ENCODE data around the gene RMDN2. TPM values are rescaled to one million over a fixed set of nuclear protein-coding genes. Genes with fewer than 3 reads are reported as not detected.

RMDN2 gene
- total RNA-seq, 1 experiment from 2014 or later, result 3.0 TPM

- TF ChIP-seq, protein P1, sequence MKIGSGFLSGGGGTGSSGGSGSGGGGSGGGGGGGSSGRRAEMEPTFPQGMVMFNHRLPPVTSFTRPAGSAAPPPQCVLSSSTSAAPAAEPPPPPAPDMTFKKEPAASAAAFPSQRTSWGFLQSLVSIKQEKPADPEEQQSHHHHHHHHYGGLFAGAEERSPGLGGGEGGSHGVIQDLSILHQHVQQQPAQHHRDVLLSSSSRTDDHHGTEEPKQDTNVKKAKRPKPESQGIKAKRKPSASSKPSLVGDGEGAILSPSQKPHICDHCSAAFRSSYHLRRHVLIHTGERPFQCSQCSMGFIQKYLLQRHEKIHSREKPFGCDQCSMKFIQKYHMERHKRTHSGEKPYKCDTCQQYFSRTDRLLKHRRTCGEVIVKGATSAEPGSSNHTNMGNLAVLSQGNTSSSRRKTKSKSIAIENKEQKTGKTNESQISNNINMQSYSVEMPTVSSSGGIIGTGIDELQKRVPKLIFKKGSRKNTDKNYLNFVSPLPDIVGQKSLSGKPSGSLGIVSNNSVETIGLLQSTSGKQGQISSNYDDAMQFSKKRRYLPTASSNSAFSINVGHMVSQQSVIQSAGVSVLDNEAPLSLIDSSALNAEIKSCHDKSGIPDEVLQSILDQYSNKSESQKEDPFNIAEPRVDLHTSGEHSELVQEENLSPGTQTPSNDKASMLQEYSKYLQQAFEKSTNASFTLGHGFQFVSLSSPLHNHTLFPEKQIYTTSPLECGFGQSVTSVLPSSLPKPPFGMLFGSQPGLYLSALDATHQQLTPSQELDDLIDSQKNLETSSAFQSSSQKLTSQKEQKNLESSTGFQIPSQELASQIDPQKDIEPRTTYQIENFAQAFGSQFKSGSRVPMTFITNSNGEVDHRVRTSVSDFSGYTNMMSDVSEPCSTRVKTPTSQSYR (CRISPR knock-in tag; IDR thresholded peaks at IDR 0.05), result no peak
- no peak for TF ChIP-seq NR2C2 (CRISPR knock-in tag; IDR thresholded peaks at IDR 0.05)
Observed at GRCh38 chr2:37973615-37974353, 48.7 kb downstream of the RMDN2 start (continued).

DNA sequence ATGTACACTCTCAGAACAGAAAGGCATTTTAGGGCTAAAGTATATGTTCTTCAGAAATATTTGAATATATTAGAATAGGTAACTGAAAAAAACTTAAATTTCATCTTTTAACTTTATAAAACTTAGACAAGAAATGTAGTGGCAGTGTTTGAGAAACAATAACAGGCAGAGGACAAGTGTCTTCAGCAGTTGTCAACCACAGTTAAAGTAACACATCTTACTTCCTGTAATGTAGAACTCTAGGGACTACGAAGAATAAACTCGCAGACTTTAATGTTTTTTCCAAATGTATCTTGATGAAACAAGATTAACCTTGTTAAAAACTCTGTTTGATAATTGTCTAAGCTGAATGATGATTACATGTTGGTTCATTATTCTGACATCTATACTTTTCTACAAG is 50.7 kb downstream of the RMDN2 start:
- Mint-ChIP-seq H3K36me3 (peaks cover 17% of the 10 kb centered on the region), H3K27ac (no peak overlapping the region), H3K27me3 (ENCODE audit: low read depth) (no peaks in the 10 kb centered on the region), H3K9me3 (peaks cover 10% of the 10 kb centered on the region), H3K4me3 (no peak overlapping the region), H3K4me1 (peaks cover 14% of the 10 kb centered on the region)
- TF ChIP-seq, protein P1 (CRISPR knock-in tag; IDR thresholded peaks at IDR 0.05), result no peak
- no peak for TF ChIP-seq ELF4 (CRISPR knock-in tag; IDR thresholded peaks at IDR 0.05; ENCODE audit: low read depth)
- ATAC-seq (no peak), DNase-seq (ENCODE audit: low spot score) (no peak)
- ChIA-PET POLR2A (no interaction called here), CTCF (no interaction called here)

DNA sequence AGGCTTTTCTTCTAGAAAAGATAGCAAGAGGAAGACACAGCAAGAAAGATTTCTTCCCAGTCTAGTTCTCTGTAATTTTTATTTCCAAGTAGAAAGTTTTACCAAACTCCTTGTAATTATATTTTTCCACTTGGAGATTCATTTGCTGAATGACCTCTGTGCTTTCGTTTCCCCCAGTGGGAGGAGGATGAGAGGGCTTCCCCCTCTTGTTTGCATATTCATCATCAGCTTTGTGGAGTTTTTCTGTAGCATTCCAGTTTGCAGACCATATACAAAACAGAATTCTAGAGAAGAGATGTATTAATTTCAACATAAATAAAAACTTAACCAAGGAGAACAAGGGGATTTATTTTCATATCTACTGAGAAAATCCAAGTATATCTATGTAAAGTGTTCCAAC is 51.3 kb downstream of the RMDN2 start:
- Mint-ChIP-seq H3K36me3 (peaks cover 17% of the 10 kb centered on the region), H3K9me3 (peaks cover 10% of the 10 kb centered on the region), H3K4me1 (peaks cover 14% of the 10 kb centered on the region), H3K4me3 (no peak overlapping the region), H3K27me3 (ENCODE audit: low read depth) (no peaks in the 10 kb centered on the region), H3K27ac (0 out of 2 replicates have a peak overlapping the region, but pooled peaks have one; percentile 19)
- TF ChIP-seq, protein P2, sequence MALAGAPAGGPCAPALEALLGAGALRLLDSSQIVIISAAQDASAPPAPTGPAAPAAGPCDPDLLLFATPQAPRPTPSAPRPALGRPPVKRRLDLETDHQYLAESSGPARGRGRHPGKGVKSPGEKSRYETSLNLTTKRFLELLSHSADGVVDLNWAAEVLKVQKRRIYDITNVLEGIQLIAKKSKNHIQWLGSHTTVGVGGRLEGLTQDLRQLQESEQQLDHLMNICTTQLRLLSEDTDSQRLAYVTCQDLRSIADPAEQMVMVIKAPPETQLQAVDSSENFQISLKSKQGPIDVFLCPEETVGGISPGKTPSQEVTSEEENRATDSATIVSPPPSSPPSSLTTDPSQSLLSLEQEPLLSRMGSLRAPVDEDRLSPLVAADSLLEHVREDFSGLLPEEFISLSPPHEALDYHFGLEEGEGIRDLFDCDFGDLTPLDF (CRISPR knock-in tag; IDR thresholded peaks at IDR 0.05), result no peak
- no peak for TF ChIP-seq GABPB1 (CRISPR knock-in tag; IDR thresholded peaks at IDR 0.05)
- no peak for TF ChIP-seq ZNF416 (CRISPR knock-in tag; IDR thresholded peaks at IDR 0.05)
- no peak for TF ChIP-seq FOXP4 (CRISPR knock-in tag; IDR thresholded peaks at IDR 0.05)
- TF ChIP-seq ZNF425 (CRISPR knock-in tag; conservative IDR thresholded peaks at IDR 0.05), result no peak
- TF ChIP-seq TEAD4 (CRISPR knock-in tag; IDR thresholded peaks at IDR 0.05), result no peak
- no peak for TF ChIP-seq ZNF263 (CRISPR knock-in tag; IDR thresholded peaks at IDR 0.05; ENCODE audit: low read depth)
- TF ChIP-seq, protein P1 (CRISPR knock-in tag; IDR thresholded peaks at IDR 0.05), result no peak
- TF ChIP-seq ZNF121 (CRISPR knock-in tag; IDR thresholded peaks at IDR 0.05), result no peak
- TF ChIP-seq CTCF (IDR thresholded peaks at IDR 0.05), result no peak
- TF ChIP-seq FOXJ3 (CRISPR knock-in tag; IDR thresholded peaks at IDR 0.05; ENCODE audit: borderline replicate concordance), result no peak
- TF ChIP-seq, protein P3, sequence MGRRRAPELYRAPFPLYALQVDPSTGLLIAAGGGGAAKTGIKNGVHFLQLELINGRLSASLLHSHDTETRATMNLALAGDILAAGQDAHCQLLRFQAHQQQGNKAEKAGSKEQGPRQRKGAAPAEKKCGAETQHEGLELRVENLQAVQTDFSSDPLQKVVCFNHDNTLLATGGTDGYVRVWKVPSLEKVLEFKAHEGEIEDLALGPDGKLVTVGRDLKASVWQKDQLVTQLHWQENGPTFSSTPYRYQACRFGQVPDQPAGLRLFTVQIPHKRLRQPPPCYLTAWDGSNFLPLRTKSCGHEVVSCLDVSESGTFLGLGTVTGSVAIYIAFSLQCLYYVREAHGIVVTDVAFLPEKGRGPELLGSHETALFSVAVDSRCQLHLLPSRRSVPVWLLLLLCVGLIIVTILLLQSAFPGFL (CRISPR knock-in tag; IDR thresholded peaks at IDR 0.05; ENCODE audit: borderline replicate concordance), result no peak
- no peak for DNase-seq (ENCODE audit: low spot score)
- ChIA-PET CTCF (no interaction called here), POLR2A (no interaction called here)
- ATAC-seq, result no peak
